GM12864 (cell line): Measurements from ENCODE around the gene MTO1.
"Not testable (repeated sequence)": the region's sequence is repeated elsewhere in the genome, so short reads cannot be mapped to it uniquely, and the experiment has no call there.

Source experiments
- DNase-seq: peaks from one replicate; pipeline ENCODE4 v3.0.0-alpha.2; 2011; ENCODE audit warnings: low read depth
- H3K4me3 ChIP-seq: 2 replicates; pipeline ENCODE4 v1.5.1; 2011; ENCODE audit warnings: mild to moderate bottlenecking, low read depth, low read length, control low read depth
- TF ChIP-seq, protein P1 (sequence below): IDR thresholded peaks from 2 replicates; pipeline ENCODE4 v1.5.1; 2011; ENCODE audit warnings: low read depth, mild to moderate bottlenecking, moderate library complexity, low read length, control low read depth, inconsistent platforms; ENCODE audit errors: missing control alignments

The MTO1 gene

GRCh38 chr6:73504160-73504559, 42.6 kb downstream of the MTO1 start:
- H3K4me3 ChIP-seq: no peak overlapping the region
- DNase-seq: no peak
- TF ChIP-seq, protein P1, sequence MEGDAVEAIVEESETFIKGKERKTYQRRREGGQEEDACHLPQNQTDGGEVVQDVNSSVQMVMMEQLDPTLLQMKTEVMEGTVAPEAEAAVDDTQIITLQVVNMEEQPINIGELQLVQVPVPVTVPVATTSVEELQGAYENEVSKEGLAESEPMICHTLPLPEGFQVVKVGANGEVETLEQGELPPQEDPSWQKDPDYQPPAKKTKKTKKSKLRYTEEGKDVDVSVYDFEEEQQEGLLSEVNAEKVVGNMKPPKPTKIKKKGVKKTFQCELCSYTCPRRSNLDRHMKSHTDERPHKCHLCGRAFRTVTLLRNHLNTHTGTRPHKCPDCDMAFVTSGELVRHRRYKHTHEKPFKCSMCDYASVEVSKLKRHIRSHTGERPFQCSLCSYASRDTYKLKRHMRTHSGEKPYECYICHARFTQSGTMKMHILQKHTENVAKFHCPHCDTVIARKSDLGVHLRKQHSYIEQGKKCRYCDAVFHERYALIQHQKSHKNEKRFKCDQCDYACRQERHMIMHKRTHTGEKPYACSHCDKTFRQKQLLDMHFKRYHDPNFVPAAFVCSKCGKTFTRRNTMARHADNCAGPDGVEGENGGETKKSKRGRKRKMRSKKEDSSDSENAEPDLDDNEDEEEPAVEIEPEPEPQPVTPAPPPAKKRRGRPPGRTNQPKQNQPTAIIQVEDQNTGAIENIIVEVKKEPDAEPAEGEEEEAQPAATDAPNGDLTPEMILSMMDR: no peak

DNA sequence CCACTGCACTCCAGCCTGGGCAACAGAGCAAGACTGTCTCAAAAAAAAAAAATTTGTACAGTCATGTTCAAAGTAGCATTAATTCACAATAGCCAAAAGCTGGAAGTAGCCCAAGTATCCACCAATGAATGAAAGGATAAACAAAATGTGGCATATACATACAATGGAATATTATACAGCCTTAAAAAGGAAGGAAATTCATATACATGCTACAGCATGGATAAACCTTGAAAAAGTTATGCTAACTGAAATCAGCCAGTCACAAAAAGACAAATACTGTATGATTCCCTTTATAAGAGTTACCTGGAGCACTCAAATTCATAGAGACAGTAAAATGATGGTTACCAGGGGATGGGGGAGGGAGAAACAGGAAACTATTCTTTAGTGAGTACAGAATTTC, 43.6 kb downstream of the MTO1 start:
- TF ChIP-seq, protein P1: no peak
- no peak for DNase-seq
- no peak overlapping the region for H3K4me3 ChIP-seq

DNA sequence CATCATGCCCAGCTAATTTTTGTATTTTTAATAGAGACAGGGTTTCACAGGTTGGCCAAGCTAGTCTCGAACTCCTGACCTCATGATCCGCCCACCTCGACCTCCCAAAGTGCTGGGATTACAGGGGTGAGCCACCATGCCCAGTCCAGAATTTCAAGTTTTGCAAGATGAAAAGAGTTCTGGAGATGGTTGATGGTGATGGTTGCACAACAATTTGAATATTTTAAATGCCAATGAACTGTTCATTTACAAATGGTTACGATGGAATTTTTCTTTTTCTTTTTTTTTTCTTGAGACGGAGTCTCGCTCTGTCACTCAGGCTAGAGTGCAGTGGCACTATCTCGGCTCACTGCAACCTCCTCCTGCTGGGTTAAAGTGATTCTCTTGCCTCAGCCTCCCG, 44.2 kb downstream of the MTO1 start:
- H3K4me3 ChIP-seq, DNase-seq: not testable (repeated sequence)

- TF ChIP-seq, protein P1: no peak
- H3K4me3 ChIP-seq: no peak overlapping the region
- no peak for DNase-seq
Observed at GRCh38 chr6:73506246-73506645, 44.7 kb downstream of the MTO1 start.

DNA sequence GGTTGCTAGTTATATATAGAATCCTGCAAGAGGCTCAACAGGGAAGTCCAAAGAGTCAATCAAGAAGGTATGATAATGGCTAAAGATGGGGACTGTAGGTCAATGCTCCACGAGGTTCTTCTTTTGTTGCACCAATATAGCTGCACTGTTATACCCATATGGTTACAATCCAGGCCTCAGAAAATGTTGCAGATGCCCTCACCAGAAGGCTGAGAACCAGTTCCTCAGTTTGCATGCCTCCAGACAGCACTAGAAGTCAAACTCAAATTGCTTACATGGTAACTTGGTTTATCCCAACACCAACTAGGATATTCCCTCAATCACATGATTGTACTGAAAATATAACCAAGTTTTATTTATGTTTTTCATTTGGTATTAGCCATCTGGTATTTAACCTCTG, 47.2 kb downstream of the MTO1 start:
- TF ChIP-seq, protein P1: no peak
- no peak for DNase-seq
- no peak overlapping the region for H3K4me3 ChIP-seq

DNA sequence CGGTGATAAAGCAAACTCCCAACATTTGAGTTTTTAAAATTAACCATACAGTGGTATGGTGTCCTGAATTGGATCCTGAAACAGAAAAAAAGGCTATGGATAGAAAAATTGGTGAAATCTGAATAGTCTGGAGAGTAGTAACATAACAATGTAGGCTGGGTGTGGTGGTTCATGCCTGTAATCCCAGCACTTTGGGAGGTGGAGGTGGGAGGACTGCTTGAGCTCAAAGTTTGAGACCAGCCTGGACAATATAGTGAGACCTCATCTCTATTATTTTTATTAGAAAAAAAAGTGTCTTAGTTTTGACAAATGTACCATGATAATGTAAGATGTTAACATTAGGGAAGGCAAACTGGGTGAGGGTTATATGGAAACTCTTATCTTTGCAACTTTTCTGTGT, 48.3 kb downstream of the MTO1 start:
- no peak for DNase-seq
- H3K4me3 ChIP-seq: no peak overlapping the region
- TF ChIP-seq, protein P1: no peak

- no peak for DNase-seq
- TF ChIP-seq, protein P1: no peak
- no peak overlapping the region for H3K4me3 ChIP-seq
Observed at GRCh38 chr6:73511796-73512195, 50.3 kb downstream of the MTO1 start.

DNA sequence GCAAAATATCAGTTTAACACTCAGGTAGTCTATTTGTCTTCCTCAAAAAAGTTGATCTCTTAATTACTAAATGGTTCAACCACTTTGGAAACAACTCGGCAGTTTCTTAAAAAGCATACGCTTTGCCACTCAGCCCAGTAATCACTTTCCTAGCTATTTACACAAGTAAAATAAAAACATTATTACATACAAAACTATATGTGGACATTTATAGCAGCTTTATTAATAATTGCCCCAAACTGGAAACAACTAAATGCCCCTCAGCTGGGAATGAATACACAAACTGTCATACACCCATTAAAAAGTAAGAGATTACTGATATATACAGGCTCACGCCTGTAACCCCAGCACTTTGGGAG, 51.9 kb downstream of the MTO1 start:
- no peak overlapping the region for H3K4me3 ChIP-seq
- TF ChIP-seq, protein P1: no peak
- no peak for DNase-seq
